IMR-90 (cell line): Measurements from ENCODE around the gene MECP2. TPM values are rescaled to one million over a fixed set of nuclear protein-coding genes. Genes with fewer than 3 reads are reported as not detected.
A peak's percentile ranks its signal among the peaks of the same experiment; 100 is the strongest.

Experiments used
- ATAC-seq: fragments of 200-7000 bp; cut with Tn5 transposase; 2 replicates; pipeline ENCODE4 v1.9.1; 2020; ENCODE audit warnings: low read depth, mild to moderate bottlenecking, moderate library complexity
- BruUV-seq: library from RNA; stranded (reverse); fragments of 400-500 nt; replicated peaks from 2 replicates; lab custom pipeline; 2021; lab: Mats Ljungman, UMichigan
- CTCF ChIA-PET: fragments of 300-600 bp; formaldehyde crosslinking; extraction: SDS; loops from one replicate; lab custom pipeline; 2021; ENCODE audit warnings: antibody characterized with exemption; lab: Yijun Ruan, JAX
- POLR2A ChIA-PET: fragments of 300-600 bp; sonication (Branson Sonifier 250); formaldehyde crosslinking; loops from one replicate; lab custom pipeline; 2022; ENCODE audit warnings: antibody characterized with exemption; ENCODE audit not compliant: unreplicated experiment; lab: Charles Lee
- DNase-seq: peaks from one replicate; pipeline ENCODE4 v3.0.0; 2013
- H2AFZ ChIP-seq: replicated peaks from 2 replicates; pipeline ENCODE3; 2013; ENCODE audit warnings: low read length, mild to moderate bottlenecking; ENCODE audit not compliant: poor library complexity
- H2AK5ac ChIP-seq: 2 replicates; pipeline ENCODE4 v1.6.1; 2013; ENCODE audit warnings: low read depth, low read length, inconsistent platforms
- H2AK9ac ChIP-seq: replicated peaks from 2 replicates; pipeline ENCODE3; 2013; ENCODE audit warnings: mild to moderate bottlenecking, low read depth, low read length, moderate library complexity; ENCODE audit not compliant: poor library complexity
- H2BK120ac ChIP-seq: 2 replicates; pipeline ENCODE4 v1.6.1; 2013; ENCODE audit warnings: low read depth, low read length, inconsistent platforms
- H2BK15ac ChIP-seq: 3 replicates; pipeline ENCODE4 v1.6.1; 2013; ENCODE audit warnings: low read depth, low read length, inconsistent platforms
- H2BK20ac ChIP-seq: 2 replicates; pipeline ENCODE4 v1.6.1; 2013; ENCODE audit warnings: low read depth, mild to moderate bottlenecking, inconsistent platforms, low read length, moderate library complexity
- H2BK5ac ChIP-seq: 2 replicates; pipeline ENCODE4 v1.6.1; 2013; ENCODE audit warnings: mild to moderate bottlenecking, low read depth, low read length, inconsistent platforms; ENCODE audit not compliant: poor library complexity, severe bottlenecking
- H3K14ac ChIP-seq: replicated peaks from 2 replicates; pipeline ENCODE4 v1.6.1; 2013; ENCODE audit warnings: low read depth, low read length, inconsistent platforms
- H3K18ac ChIP-seq: 2 replicates; pipeline ENCODE4 v1.6.1; 2013; ENCODE audit warnings: low read depth, low read length, control low read depth
- H3K23ac ChIP-seq: 2 replicates; pipeline ENCODE4 v1.6.1; 2013; ENCODE audit warnings: low read depth, low read length, inconsistent platforms
- H3K27ac ChIP-seq: 2 replicates; pipeline ENCODE4 v1.5.1; 2013; ENCODE audit warnings: mild to moderate bottlenecking, control low read depth, low read length; ENCODE audit not compliant: insufficient read depth
- H3K27me3 ChIP-seq: 2 replicates; pipeline ENCODE4 v1.6.1; 2013; ENCODE audit warnings: low read length; ENCODE audit not compliant: control insufficient read depth, insufficient read depth
- H3K36me3 ChIP-seq: 2 replicates; pipeline ENCODE4 v1.6.1; 2013; ENCODE audit warnings: low read length, mixed read lengths; ENCODE audit not compliant: control insufficient read depth, insufficient read depth
- H3K4ac ChIP-seq: 2 replicates; pipeline ENCODE4 v1.6.1; 2013; ENCODE audit warnings: low read depth, low read length, inconsistent platforms
- H3K4me1 ChIP-seq: 2 replicates; pipeline ENCODE4 v1.6.1; 2013; ENCODE audit warnings: low read length, mixed read lengths; ENCODE audit not compliant: control insufficient read depth, insufficient read depth
- H3K4me2 ChIP-seq: 2 replicates; pipeline ENCODE4 v1.6.1; 2013; ENCODE audit warnings: low read depth, mild to moderate bottlenecking, control low read depth, low read length, moderate library complexity
- H3K4me3 ChIP-seq: 2 replicates; pipeline ENCODE4 v1.5.1; 2013; ENCODE audit warnings: low read depth, mild to moderate bottlenecking, control low read depth, low read length, moderate library complexity; ENCODE audit not compliant: insufficient read depth
- H3K56ac ChIP-seq: 2 replicates; pipeline ENCODE4 v1.6.1; 2013; ENCODE audit warnings: low read length, inconsistent platforms; ENCODE audit not compliant: insufficient read depth; ENCODE audit errors: extremely low read depth
- H3K79me1 ChIP-seq, 2 experiments: 2 replicates each; pipeline ENCODE4 v1.6.1; 2013; ENCODE audit warnings: low read length in 2 of 2, inconsistent platforms in 1 of 2, low read depth in 1 of 2
- H3K9ac ChIP-seq: 2 replicates; pipeline ENCODE4 v1.6.1; 2013; ENCODE audit warnings: low read depth, low read length, control low read depth
- H3K9me1 ChIP-seq: 2 replicates; pipeline ENCODE4 v1.6.1; 2013; ENCODE audit warnings: low read length, inconsistent platforms; ENCODE audit not compliant: insufficient read depth
- H3K9me3 ChIP-seq: 2 replicates; pipeline ENCODE4 v1.6.1; 2013; ENCODE audit warnings: low read length; ENCODE audit not compliant: control insufficient read depth, insufficient read depth
- H4K20me1 ChIP-seq: 2 replicates; pipeline ENCODE4 v1.6.1; 2013; ENCODE audit warnings: low read length, inconsistent platforms; ENCODE audit not compliant: insufficient read depth
- H4K5ac ChIP-seq: 2 replicates; pipeline ENCODE4 v1.6.1; 2013; ENCODE audit warnings: mild to moderate bottlenecking, low read depth, low read length, control low read depth
- H4K8ac ChIP-seq, 2 experiments: 2 replicates each; pipeline ENCODE4 v1.6.1; 2013; ENCODE audit warnings: low read depth in 2 of 2, low read length in 2 of 2, control low read depth in 1 of 2, inconsistent platforms in 1 of 2
- H4K91ac ChIP-seq: 2 replicates; pipeline ENCODE4 v1.6.1; 2013; ENCODE audit warnings: low read depth, low read length, inconsistent platforms; ENCODE audit not compliant: insufficient read depth
- MAFK ChIP-seq: IDR thresholded peaks from 2 replicates; pipeline ENCODE4 v1.6.1; 2012; ENCODE audit warnings: low read depth, low read length, improper control_type of control experiment
- RAD21 ChIP-seq: IDR thresholded peaks from 2 replicates; pipeline ENCODE4 v1.6.1; 2012; ENCODE audit warnings: low read length, improper control_type of control experiment
- WGBS, 2 experiments: methylation state at CpG; one replicate each; pipeline versions ENCODE4 v1.1.5 to v1.1.7; 2013; ENCODE audit warnings: missing lambda C conversion rate in 2 of 2; ENCODE audit not compliant: insufficient read length in 1 of 2; ENCODE audit errors: extremely low coverage in 2 of 2; 5-methylcytosine and 5-hydroxymethylcytosine counted together
- dilution Hi-C: fragments of 300-500 bp; cut with HindIII; formaldehyde crosslinking; loops from one replicate; pipeline ENCODE4 v1.14.3; 2018; ENCODE audit warnings: low sequenced_read_pairs; ENCODE audit not compliant: unreplicated experiment
- in situ Hi-C: fragments of 300-500 bp; cut with MboI; formaldehyde crosslinking; loops from 3 replicates; pipeline ENCODE4 v1.14.3; 2019; ENCODE audit warnings: low sequenced_read_pairs, inconsistent platforms, mixed read lengths
- intact Hi-C: fragments of 100-400 bp; cut with micrococcal nuclease; formaldehyde crosslinking; loops from 2 replicates; pipeline ENCODE4 v1.10.0; 2022
- polyA plus RNA-seq, 3 experiments: library from polyadenylated mRNA; depleted of rRNA; stranded (reverse); fragments of >200 nt; gene quantifications; 2 replicates each; pipeline ENCODE4 v1.2.3, GENCODE V29; 2012; ENCODE audit warnings: low replicate concordance in 1 of 3
- total RNA-seq: library from RNA; depleted of rRNA; stranded (reverse); fragments of >200 nt; gene quantifications from 2 replicates; pipeline ENCODE4 v1.2.3, GENCODE V29; 2012

Gene MECP2
- total and polyA plus RNA-seq, 2 of the 4 experiments (the other 2 are of a cell fraction) = 8.4 to 10.1 TPM

DNA sequence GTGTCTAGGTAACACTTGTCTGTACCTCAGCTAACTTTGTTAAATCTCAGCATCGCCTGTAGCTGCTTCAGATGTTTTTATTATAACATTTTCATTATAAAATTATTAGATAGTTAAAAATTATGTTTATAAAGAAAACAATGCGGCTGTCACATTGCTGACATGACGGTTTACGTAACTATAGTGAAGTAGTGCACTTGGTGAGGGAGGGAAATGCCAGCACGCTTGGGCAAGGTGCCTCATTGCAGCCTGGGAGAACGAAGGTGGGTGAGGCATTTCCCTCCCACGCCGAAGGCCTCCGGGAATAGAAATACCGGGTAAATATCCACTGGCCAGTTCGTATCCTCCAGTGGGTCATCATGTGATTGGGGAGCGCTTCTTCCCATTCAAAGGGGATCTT lies 109.0 kb downstream of the MECP2 start:
- Histone ChIP-seq H3K9me3 (no peaks in the 10 kb centered on the region; the same call in 1 of the 2 replicates), H3K4ac (no peak overlapping the region), H3K4me2 (no peak overlapping the region), H3K27ac (no peak overlapping the region), H3K9me1 (no peaks in the 10 kb centered on the region), H4K20me1 (no peaks in the 10 kb centered on the region), H2AK9ac (no peak overlapping the region), H2BK15ac (no peak overlapping the region), H3K79me1 (no peaks in the 10 kb centered on the region), H3K36me3 (no peaks in the 10 kb centered on the region), H3K14ac (no peak overlapping the region), H3K27me3 (no peaks in the 10 kb centered on the region; the same call in 1 of the 2 replicates), H4K91ac (no peak overlapping the region), H2BK120ac (no peak overlapping the region), H2BK20ac (no peak overlapping the region), H2AK5ac (no peak overlapping the region), H2AFZ (no peak overlapping the region), H2BK5ac (no peak overlapping the region), H3K4me1 (no peaks in the 10 kb centered on the region), H3K4me3 (no peak overlapping the region), H3K56ac (no peak overlapping the region), H4K5ac (no peak overlapping the region), H3K18ac (no peak overlapping the region), H3K9ac (no peak overlapping the region), H3K23ac (no peak overlapping the region), H4K8ac (no peak overlapping the region)
- dilution Hi-C loops = no loop called here
- DNase-seq (no peak), ATAC-seq (no peak)
- intact Hi-C loops = no loop called here
- CTCF ChIA-PET = no interaction called here
- TF ChIP-seq RAD21 = no peak
- peak; percentile 73 for TF ChIP-seq MAFK
- BruUV-seq = no TSS peak
- in situ Hi-C loops = no loop called here
- POLR2A ChIA-PET = no interaction called here
- WGBS, 2 experiments = 81% methylated on average over 6 of the region's 12 CpGs; no CpG with 5 or more reads in 1 of the 2 experiments
